Trophoblast cell (in vitro differentiated cells and primary cell): Measurements from ENCODE around the gene AK5.

Experiments
- DNase-seq, 2 donors: peaks; one replicate each; pipeline ENCODE4 v3.0.0-alpha.2; 2016
- H2AFZ ChIP-seq: 2 replicates; pipeline ENCODE4 v1.6.1; 2013; ENCODE audit warnings: low read length, moderate library complexity, mild to moderate bottlenecking; ENCODE audit not compliant: insufficient read depth, poor library complexity
- H2AK5ac ChIP-seq: 2 replicates; pipeline ENCODE4 v1.6.1; 2013; ENCODE audit warnings: mild to moderate bottlenecking, low read length
- H2BK120ac ChIP-seq: 2 replicates; pipeline ENCODE4 v1.6.1; 2013; ENCODE audit warnings: low read length, mild to moderate bottlenecking, moderate library complexity; ENCODE audit not compliant: insufficient read depth, poor library complexity
- H2BK12ac ChIP-seq: 2 replicates; pipeline ENCODE4 v1.6.1; 2013; ENCODE audit warnings: mild to moderate bottlenecking, low read length, moderate library complexity
- H2BK5ac ChIP-seq: 2 replicates; pipeline ENCODE4 v1.6.1; 2013; ENCODE audit warnings: low read length, low read depth, moderate library complexity, mild to moderate bottlenecking; ENCODE audit not compliant: poor library complexity
- H3K14ac ChIP-seq: 2 replicates; pipeline ENCODE4 v1.6.1; 2013; ENCODE audit warnings: mild to moderate bottlenecking, low read length
- H3K18ac ChIP-seq: 2 replicates; pipeline ENCODE4 v1.6.1; 2013; ENCODE audit warnings: mild to moderate bottlenecking, low read length
- H3K23ac ChIP-seq: 2 replicates; pipeline ENCODE4 v1.6.1; 2013; ENCODE audit warnings: low read length
- H3K27ac ChIP-seq: 2 replicates; pipeline ENCODE4 v1.5.1; 2013; ENCODE audit warnings: low read depth, mild to moderate bottlenecking, inconsistent platforms, low read length, moderate library complexity
- H3K27me3 ChIP-seq: 2 replicates; pipeline ENCODE4 v1.6.1; 2013; ENCODE audit warnings: inconsistent platforms, mild to moderate bottlenecking, low read length, moderate library complexity; ENCODE audit not compliant: insufficient read depth
- H3K36me3 ChIP-seq, 2 experiments: 1 replicate in 1 of 2; 2 replicates in 1 of 2; pipeline ENCODE4 v1.6.1; 2013; ENCODE audit warnings: low read length in 2 of 2, mild to moderate bottlenecking in 2 of 2, moderate library complexity in 1 of 2; ENCODE audit not compliant: insufficient read depth in 2 of 2, control insufficient read depth in 1 of 2
- H3K4ac ChIP-seq: 2 replicates; pipeline ENCODE4 v1.6.1; 2013; ENCODE audit warnings: low read depth, mild to moderate bottlenecking, low read length, moderate library complexity
- H3K4me1 ChIP-seq, 2 experiments: 1 replicate in 1 of 2; 2 replicates in 1 of 2; pipeline ENCODE4 v1.6.1; 2013; ENCODE audit warnings: low read length in 2 of 2, mild to moderate bottlenecking in 2 of 2, moderate library complexity in 1 of 2; ENCODE audit not compliant: insufficient read depth in 2 of 2, control insufficient read depth in 1 of 2
- H3K4me2 ChIP-seq: 2 replicates; pipeline ENCODE4 v1.6.1; 2013; ENCODE audit warnings: inconsistent platforms, mild to moderate bottlenecking, low read length, moderate library complexity
- H3K4me3 ChIP-seq: 2 replicates; pipeline ENCODE4 v1.5.1; 2013; ENCODE audit warnings: mild to moderate bottlenecking, low read depth, low read length, inconsistent platforms
- H3K79me1 ChIP-seq: one replicate; pipeline ENCODE4 v1.6.1; 2013; ENCODE audit warnings: low read length
- H3K79me2 ChIP-seq: 2 replicates; pipeline ENCODE4 v1.6.1; 2013; ENCODE audit warnings: low read length, mild to moderate bottlenecking; ENCODE audit not compliant: control insufficient read depth, insufficient read depth, poor library complexity
- H3K9ac ChIP-seq: 2 replicates; pipeline ENCODE4 v1.6.1; 2013; ENCODE audit warnings: mild to moderate bottlenecking, low read length
- H3K9me3 ChIP-seq: 2 replicates; pipeline ENCODE4 v1.6.1; 2013; ENCODE audit warnings: low read depth, mild to moderate bottlenecking, control low read depth, inconsistent platforms, low read length; ENCODE audit not compliant: insufficient read depth
- H4K12ac ChIP-seq: 2 replicates; pipeline ENCODE4 v1.6.1; 2013; ENCODE audit warnings: low read depth, mild to moderate bottlenecking, low read length, moderate library complexity
- H4K8ac ChIP-seq: 2 replicates; pipeline ENCODE4 v1.6.1; 2013; ENCODE audit warnings: low read depth, mild to moderate bottlenecking, low read length, moderate library complexity
- H4K91ac ChIP-seq: one replicate; pipeline ENCODE4 v1.6.1; 2013; ENCODE audit warnings: low read depth, mild to moderate bottlenecking, low read length, moderate library complexity
- WGBS: extraction: QIAGEN DNeasy Blood & Tissue Kit; methylation state at CpG from one replicate; pipeline ENCODE4 v1.1.7; 2013; ENCODE audit warnings: missing lambda C conversion rate; ENCODE audit not compliant: insufficient read length, insufficient coverage; ENCODE audit errors: extremely low coverage; 5-methylcytosine and 5-hydroxymethylcytosine counted together

The AK5 gene

DNA sequence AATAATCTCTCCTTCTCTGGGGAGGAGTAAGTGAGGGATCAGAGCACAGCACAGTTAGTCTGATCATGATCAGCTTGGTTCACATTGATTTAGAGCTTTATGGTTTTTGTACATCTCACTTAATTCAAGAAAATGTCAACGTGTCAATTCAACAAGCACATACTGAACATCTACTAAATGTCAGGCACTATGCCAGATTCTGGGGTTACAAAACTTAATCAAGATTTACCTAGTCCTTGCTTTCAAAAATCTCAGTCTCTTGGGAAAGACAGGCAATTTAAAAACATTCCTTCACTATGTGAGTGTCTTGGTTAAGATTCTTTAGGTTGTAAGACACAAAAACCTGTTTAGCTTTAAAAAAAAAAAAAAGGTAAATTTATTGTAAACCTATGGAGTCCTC is 181.4 kb downstream of the AK5 start:
- WGBS: no CpG with 5 or more reads among the region's 1 CpG
- no peak overlapping the region for H3K4me2 ChIP-seq
- no peak overlapping the region for H3K4ac ChIP-seq
- no peak overlapping the region for H2AK5ac ChIP-seq
- H3K14ac ChIP-seq: no peak overlapping the region
- no peaks in the 10 kb centered on the region for H3K27me3 ChIP-seq
- H2AFZ ChIP-seq: no peak overlapping the region
- no peak overlapping the region for H3K18ac ChIP-seq
- H4K8ac ChIP-seq: no peak overlapping the region
- H3K9me3 ChIP-seq: no peaks in the 10 kb centered on the region
- H3K9ac ChIP-seq: no peak overlapping the region
- H3K23ac ChIP-seq: no peak overlapping the region
- H3K36me3 ChIP-seq: no peaks in the 10 kb centered on the region
- H4K12ac ChIP-seq: no peak overlapping the region
- no peaks in the 10 kb centered on the region for H3K79me2 ChIP-seq
- H4K91ac ChIP-seq: no peak overlapping the region
- H2BK5ac ChIP-seq: no peak overlapping the region
- H2BK12ac ChIP-seq: no peak overlapping the region
- no peak overlapping the region for H3K27ac ChIP-seq
- H3K4me1 ChIP-seq: no peaks in the 10 kb centered on the region
- no peak for DNase-seq
- no peaks in the 10 kb centered on the region for H3K79me1 ChIP-seq
- no peak overlapping the region for H2BK120ac ChIP-seq
- H3K4me3 ChIP-seq: no peak overlapping the region

DNA sequence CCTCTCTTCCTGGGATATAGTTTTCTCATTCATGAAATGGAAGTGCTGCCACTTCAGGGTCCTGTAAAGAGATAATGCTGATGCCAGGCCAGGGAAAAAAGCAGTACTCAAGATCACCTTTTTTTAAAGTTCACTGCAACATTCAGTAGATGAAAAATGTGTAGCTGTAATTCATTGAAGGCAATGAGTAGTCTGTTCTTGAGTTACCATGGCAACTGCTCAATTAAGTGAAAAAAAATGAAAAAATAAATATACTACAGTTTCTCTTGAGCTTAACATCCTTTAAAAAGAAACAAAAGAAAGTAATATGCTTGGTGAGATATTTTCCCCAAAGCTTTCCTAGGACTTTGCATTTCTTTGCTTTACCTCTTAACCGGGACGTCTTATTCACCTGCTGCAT is 183.3 kb downstream of the AK5 start:
- DNase-seq: no peak
- Histone ChIP-seq H3K27me3 (no peaks in the 10 kb centered on the region), H3K4me2 (no peak overlapping the region), H3K9me3 (no peaks in the 10 kb centered on the region), H2BK12ac (no peak overlapping the region), H3K27ac (no peak overlapping the region), H4K12ac (no peak overlapping the region), H2AK5ac (no peak overlapping the region), H3K4me1 (no peaks in the 10 kb centered on the region), H3K23ac (no peak overlapping the region), H3K36me3 (no peaks in the 10 kb centered on the region), H3K18ac (no peak overlapping the region), H2BK120ac (no peak overlapping the region), H3K9ac (no peak overlapping the region), H3K14ac (no peak overlapping the region), H3K4me3 (no peak overlapping the region), H4K8ac (no peak overlapping the region), H2AFZ (no peak overlapping the region), H2BK5ac (no peak overlapping the region), H3K4ac (no peak overlapping the region), H3K79me2 (no peaks in the 10 kb centered on the region), H3K79me1 (no peaks in the 10 kb centered on the region), H4K91ac (no peak overlapping the region)
- no CpG with 5 or more reads among the region's 2 CpGs for WGBS

DNA sequence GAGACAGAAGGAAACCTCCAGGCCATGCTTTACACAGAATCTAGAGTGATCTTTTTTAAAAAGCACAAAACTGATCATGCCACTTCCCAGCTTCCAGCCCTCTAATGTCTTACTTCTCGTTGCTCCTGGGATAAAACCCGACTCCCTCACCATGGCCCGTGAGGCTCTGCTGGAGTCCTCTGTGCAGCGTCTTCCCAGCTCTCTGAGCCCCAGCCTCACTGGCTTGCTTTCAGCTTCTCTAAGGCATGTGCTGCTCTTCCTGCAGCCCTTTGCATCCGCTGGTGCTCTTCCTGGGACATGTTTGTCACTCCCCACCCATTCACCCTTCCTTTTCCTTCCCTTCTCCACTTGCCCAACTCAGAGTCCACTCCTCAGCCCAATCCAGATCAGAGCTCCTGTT is 184.1 kb downstream of the AK5 start:
- H3K4me3 ChIP-seq: no peak overlapping the region
- H3K4ac ChIP-seq: no peak overlapping the region
- H2BK120ac ChIP-seq: no peak overlapping the region
- H3K23ac ChIP-seq: no peak overlapping the region
- H2AFZ ChIP-seq: no peak overlapping the region
- H3K9ac ChIP-seq: no peak overlapping the region
- no peak overlapping the region for H3K14ac ChIP-seq
- no peak overlapping the region for H3K4me2 ChIP-seq
- H3K27ac ChIP-seq: no peak overlapping the region
- H3K27me3 ChIP-seq: no peaks in the 10 kb centered on the region
- no peak overlapping the region for H4K8ac ChIP-seq
- no peak for DNase-seq
- H3K18ac ChIP-seq: no peak overlapping the region
- no peaks in the 10 kb centered on the region for H3K79me2 ChIP-seq
- H2AK5ac ChIP-seq: no peak overlapping the region
- no peak overlapping the region for H4K91ac ChIP-seq
- no peak overlapping the region for H4K12ac ChIP-seq
- H2BK12ac ChIP-seq: no peak overlapping the region
- WGBS: no CpG with 5 or more reads among the region's 5 CpGs
- no peaks in the 10 kb centered on the region for H3K36me3 ChIP-seq
- no peaks in the 10 kb centered on the region for H3K9me3 ChIP-seq
- no peaks in the 10 kb centered on the region for H3K4me1 ChIP-seq
- H3K79me1 ChIP-seq: no peaks in the 10 kb centered on the region
- H2BK5ac ChIP-seq: no peak overlapping the region

DNA sequence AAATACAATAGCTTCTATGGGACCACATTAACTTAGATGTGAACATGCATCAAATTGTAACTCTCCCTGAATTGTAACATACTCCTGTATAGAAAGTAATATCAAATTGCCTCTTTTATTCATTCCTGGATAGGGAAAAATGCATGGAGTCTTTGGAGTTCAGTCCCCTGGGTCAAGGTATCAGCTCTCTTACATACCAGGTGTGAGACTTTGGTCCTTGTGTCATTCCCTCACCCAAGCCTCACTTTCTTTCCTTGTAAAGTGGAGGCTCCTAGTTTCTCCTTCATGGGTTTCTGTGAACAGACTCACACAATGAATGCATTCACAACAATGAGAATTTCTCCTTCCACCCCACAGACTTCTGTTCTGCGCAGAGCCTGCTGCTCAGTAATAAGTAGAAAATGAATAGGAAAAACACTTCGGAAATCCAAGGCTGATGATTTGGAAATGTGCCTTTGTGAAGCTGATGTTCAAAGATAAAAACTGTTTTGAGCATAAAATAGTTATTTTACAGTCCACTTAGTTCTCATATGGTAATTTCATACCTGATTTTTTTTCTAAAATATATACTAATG is 185.3 kb downstream of the AK5 start:
- no peaks in the 10 kb centered on the region for H3K27me3 ChIP-seq
- no peak overlapping the region for H3K14ac ChIP-seq
- no peak overlapping the region for H2BK12ac ChIP-seq
- no peaks in the 10 kb centered on the region for H3K36me3 ChIP-seq
- no peak overlapping the region for H3K27ac ChIP-seq
- no peak overlapping the region for H4K91ac ChIP-seq
- H2AK5ac ChIP-seq: no peak overlapping the region
- WGBS: no CpG with 5 or more reads among the region's 2 CpGs
- no peaks in the 10 kb centered on the region for H3K9me3 ChIP-seq
- no peaks in the 10 kb centered on the region for H3K79me1 ChIP-seq
- no peak overlapping the region for H4K12ac ChIP-seq
- no peak overlapping the region for H3K18ac ChIP-seq
- no peak overlapping the region for H2AFZ ChIP-seq
- H2BK120ac ChIP-seq: no peak overlapping the region
- no peak overlapping the region for H3K4me2 ChIP-seq
- no peak overlapping the region for H3K4me3 ChIP-seq
- H3K23ac ChIP-seq: no peak overlapping the region
- no peaks in the 10 kb centered on the region for H3K4me1 ChIP-seq
- no peak overlapping the region for H4K8ac ChIP-seq
- H3K79me2 ChIP-seq: no peaks in the 10 kb centered on the region
- no peak overlapping the region for H2BK5ac ChIP-seq
- no peak overlapping the region for H3K4ac ChIP-seq
- H3K9ac ChIP-seq: no peak overlapping the region
- DNase-seq: no peak
